HG03159 (cell line): ENCODE data around the gene DPP10.

Experiments used
- ATAC-seq: cut with Tn5 transposase; IDR thresholded peaks from one replicate; pipeline ENCODE4 v1.9.1; 2021; ENCODE audit warnings: mild to moderate bottlenecking, moderate library complexity; ENCODE audit not compliant: unreplicated experiment

Gene DPP10

GRCh38 chr2:114579542-114579941, 137.1 kb downstream of the DPP10 start:
- ATAC-seq = no peak

GRCh38 chr2:114580691-114581090, 138.2 kb downstream of the DPP10 start:
- no peak for ATAC-seq

GRCh38 chr2:114598329-114598728, 155.9 kb downstream of the DPP10 start:
- ATAC-seq = no peak

GRCh38 chr2:114609203-114609602, 166.8 kb downstream of the DPP10 start:
- ATAC-seq = no peak

GRCh38 chr2:114609801-114610200, 167.4 kb downstream of the DPP10 start:
- no peak for ATAC-seq

GRCh38 chr2:114610677-114611076, 168.2 kb downstream of the DPP10 start:
- ATAC-seq = no peak

- ATAC-seq = no peak
Observed at GRCh38 chr2:114614592-114614991, 172.2 kb downstream of the DPP10 start.

GRCh38 chr2:114628481-114628880, 186.0 kb downstream of the DPP10 start:
- no peak for ATAC-seq

- ATAC-seq = no peak
Observed at GRCh38 chr2:114631146-114631545, 188.7 kb downstream of the DPP10 start.

- ATAC-seq = no peak
Observed at GRCh38 chr2:114642166-114642770, 199.8 kb downstream of the DPP10 start.

GRCh38 chr2:114642988-114643553, 200.6 kb downstream of the DPP10 start:
- ATAC-seq = no peak

GRCh38 chr2:114651933-114652332, 209.5 kb downstream of the DPP10 start:
- no peak for ATAC-seq

- no peak for ATAC-seq
Observed at GRCh38 chr2:114659880-114660279, 217.4 kb downstream of the DPP10 start.

GRCh38 chr2:114661971-114662939, 219.8 kb downstream of the DPP10 start:
- ATAC-seq = no peak

GRCh38 chr2:114668415-114668814, 226.0 kb downstream of the DPP10 start:
- no peak for ATAC-seq

- ATAC-seq = no peak
Observed at GRCh38 chr2:114683251-114683650, 240.8 kb downstream of the DPP10 start.

- ATAC-seq = no peak
Observed at GRCh38 chr2:114684403-114684802, 242.0 kb downstream of the DPP10 start.

GRCh38 chr2:114685102-114685501, 242.7 kb downstream of the DPP10 start:
- ATAC-seq = no peak

GRCh38 chr2:114688241-114688640, 245.8 kb downstream of the DPP10 start:
- no peak for ATAC-seq

GRCh38 chr2:114698520-114698919, 256.1 kb downstream of the DPP10 start:
- ATAC-seq = no peak

- no peak for ATAC-seq
Observed at GRCh38 chr2:114699423-114699944, 257.0 kb downstream of the DPP10 start.

GRCh38 chr2:114700440-114700839, 258.0 kb downstream of the DPP10 start:
- ATAC-seq = no peak
